ENCODE data around the gene MCAM. TPM values are rescaled to one million over a fixed set of nuclear protein-coding genes. Genes with fewer than 3 reads are reported as not detected.

Gene MCAM, protein sequence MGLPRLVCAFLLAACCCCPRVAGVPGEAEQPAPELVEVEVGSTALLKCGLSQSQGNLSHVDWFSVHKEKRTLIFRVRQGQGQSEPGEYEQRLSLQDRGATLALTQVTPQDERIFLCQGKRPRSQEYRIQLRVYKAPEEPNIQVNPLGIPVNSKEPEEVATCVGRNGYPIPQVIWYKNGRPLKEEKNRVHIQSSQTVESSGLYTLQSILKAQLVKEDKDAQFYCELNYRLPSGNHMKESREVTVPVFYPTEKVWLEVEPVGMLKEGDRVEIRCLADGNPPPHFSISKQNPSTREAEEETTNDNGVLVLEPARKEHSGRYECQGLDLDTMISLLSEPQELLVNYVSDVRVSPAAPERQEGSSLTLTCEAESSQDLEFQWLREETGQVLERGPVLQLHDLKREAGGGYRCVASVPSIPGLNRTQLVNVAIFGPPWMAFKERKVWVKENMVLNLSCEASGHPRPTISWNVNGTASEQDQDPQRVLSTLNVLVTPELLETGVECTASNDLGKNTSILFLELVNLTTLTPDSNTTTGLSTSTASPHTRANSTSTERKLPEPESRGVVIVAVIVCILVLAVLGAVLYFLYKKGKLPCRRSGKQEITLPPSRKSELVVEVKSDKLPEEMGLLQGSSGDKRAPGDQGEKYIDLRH
- total RNA-seq, result 108 and 256 TPM in 2 replicates

DNA sequence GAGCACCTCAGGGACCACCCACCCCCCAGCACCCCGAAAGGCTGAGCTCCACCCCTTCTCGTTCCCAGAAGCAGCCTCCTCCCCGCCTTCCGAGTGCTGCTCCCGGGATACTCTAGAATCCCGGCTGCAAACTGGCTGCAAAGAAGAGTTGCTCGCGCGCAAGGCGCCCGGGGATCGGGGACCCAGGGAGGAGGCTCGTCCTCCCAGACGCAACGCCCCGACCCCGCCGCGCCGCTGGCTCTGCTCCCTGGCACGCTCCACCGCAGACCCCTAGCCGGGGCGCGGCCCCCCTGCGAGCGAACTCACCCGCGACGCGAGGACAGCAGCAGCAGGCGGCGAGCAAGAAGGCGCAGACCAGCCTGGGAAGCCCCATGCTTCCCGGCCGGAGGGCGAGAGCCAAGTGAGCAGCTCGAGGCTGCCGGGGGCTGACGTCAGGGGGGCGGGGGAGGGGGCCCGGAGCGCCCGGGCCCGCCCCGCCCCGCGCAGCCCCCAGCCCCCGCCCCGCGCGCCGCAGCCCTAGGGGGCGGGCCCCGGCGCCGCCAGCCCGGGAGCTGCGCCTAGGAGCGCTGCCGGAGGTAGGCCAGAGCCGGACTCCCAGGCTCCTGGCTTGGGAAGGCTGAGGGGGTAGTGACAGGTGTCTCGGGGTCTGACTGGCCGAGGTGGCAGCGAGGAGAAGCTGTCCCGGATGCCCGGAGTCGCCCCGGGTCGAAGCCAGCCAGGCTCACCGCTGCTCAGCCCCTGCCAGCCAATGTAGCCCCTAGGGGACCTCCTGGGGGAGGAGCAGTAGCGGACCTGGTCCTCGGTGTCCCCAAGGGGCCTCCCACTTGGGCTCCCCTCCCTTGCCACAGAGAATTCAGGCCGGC, at the start of gene MCAM:
TSS of gene MCAM (minus strand) at position 402 of the 863 bp plus-strand sequence. CDS start at position 373, 29 bp downstream.

DNA sequence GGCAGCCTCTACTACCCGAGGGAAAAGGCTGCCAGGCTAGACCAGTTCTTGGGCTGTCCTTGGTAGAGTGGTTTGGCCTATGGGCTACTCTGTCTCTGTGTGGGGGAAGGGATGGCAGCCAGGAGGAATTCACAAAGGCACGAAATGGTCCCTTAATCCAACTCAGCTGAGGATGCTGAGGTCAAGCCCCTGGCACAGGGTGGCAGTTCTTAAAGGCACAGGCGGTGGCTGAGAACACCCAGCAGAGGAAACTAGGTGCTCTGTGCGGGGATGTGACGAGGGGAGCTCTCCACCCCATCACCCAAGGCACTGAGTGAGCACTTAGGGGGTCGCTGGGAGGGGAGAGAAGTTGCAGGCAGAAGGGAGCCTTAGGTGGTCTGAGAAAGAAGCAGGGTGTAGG, 29.7 kb upstream of the MCAM start, which contains the start of gene MFRP:
TSS of gene MFRP (minus strand) at position 101 of the 400 bp plus-strand sequence. CDS start 192 bp downstream, outside the sequence.

DNA sequence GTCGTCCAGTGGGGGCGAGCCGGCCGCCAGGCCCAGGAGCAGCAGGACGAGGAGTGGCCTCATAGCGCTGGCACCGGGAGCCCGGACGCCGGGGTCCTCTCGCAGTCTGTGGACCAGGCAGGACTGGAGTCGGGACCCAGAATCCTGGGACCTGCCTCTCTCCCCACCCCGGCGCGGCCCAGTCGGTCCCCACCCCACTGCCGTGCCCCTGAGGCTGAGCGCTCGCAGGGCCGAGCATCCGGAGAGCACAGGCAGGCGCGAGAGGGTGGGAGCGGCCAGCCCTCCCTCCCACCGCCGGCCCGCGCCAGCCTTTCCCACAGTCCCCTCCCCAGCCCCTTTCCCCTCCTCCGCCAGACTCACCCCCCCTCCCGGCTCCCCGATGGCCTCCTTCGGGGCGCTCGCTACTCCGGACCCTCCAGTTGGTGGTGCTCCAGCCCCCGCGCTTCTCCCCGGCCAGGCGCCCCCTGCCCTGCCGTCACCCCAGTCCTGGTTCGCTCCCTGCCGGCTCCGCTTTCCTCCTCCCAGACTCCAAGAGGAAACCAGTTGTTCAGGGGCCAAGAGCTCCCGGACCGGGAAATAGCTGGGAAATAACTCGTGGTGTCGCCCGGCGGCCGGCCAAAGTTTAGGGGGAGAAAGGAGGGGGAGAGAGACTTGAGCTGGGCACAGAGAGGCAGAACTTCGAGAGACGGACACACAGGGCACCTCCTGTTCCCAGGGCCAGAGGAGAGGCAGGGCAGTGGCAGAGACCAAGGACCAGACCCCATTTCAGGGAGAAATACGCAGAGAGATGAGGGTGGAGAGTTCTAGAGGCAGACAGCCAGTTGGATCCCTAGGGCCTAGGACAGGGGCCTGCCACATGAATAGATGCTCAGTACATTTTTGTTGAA, 23.6 kb upstream of the MCAM start, which contains the start of gene C1QTNF5:
TSS of gene C1QTNF5 (minus strand) at position 549 of the 887 bp plus-strand sequence. CDS start at position 63, 486 bp downstream.

DNA sequence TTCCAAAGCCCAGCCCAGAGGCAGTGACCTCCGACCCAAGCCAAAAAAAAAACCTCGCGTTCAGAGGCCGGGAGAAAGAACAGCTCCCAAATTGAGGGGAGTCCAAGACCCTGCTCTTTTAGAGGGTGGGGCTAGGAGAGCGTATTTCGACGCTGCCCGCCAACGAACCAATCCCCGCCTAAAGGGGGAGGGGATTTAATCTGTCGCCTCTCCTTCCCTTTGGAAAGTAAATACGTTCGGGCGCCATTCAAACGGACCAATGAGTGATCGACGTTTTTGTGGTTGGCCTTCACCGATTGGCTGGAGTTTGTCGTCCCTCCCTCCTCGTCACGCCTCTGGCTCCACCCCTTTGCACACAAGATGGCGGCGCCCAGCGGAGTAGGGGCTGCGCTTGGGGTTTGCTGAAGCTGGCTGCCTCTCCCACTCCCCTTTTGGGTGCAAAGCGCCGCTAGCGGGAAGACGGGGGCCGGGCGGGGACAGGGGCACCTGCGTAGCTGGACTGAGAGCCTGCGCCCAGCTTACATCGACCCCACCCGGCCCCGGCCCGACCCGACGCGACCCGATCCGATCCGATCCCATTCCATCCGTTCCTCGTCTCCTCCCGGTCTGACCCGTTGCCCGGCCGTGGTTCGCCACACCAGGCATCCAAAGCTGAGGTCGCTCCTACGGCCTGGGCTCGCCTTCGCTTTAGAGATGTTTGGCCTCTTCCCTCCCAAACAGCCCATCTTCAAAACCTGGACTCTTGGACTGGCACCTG, 17.4 kb upstream of the MCAM start, which contains the start of gene RNF26:
TSS of gene RNF26 (plus strand) at position 354 of the 757 bp plus-strand sequence. CDS start 596 bp downstream, outside the sequence.

Other genes starting within 250 kb of the MCAM start
- gene VPS11, start 249.3 kb downstream of the MCAM start, total RNA-seq, result 21.5 and 23.5 TPM in 2 replicates
- 16.0 and 16.9 TPM in 2 replicates for gene HMBS, start 232.2 kb downstream of the MCAM start, total RNA-seq
- gene DPAGT1, start 215.3 kb downstream of the MCAM start, total RNA-seq, result 16.0 and 34.1 TPM in 2 replicates
- gene C2CD2L, start 209.8 kb downstream of the MCAM start, total RNA-seq, result 5.0 and 5.5 TPM in 2 replicates
- gene HINFP, start 195.6 kb downstream of the MCAM start, total RNA-seq, result 13.7 and 16.1 TPM in 2 replicates
- under 0.01 and 0.32 TPM in 2 replicates for gene ABCG4, start 168.1 kb downstream of the MCAM start, total RNA-seq
- 12.9 and 14.0 TPM in 2 replicates for gene NLRX1, start 148.4 kb downstream of the MCAM start, total RNA-seq
- not detected in 2 replicates for gene NHERF4, start 131.7 kb downstream of the MCAM start, total RNA-seq
- gene CBL, start 110.8 kb downstream of the MCAM start, total RNA-seq, result 12.2 and 25.3 TPM in 2 replicates
- gene RNF26, start 17.4 kb upstream of the MCAM start, total RNA-seq, result 5.6 and 13.2 TPM in 2 replicates
- gene C1QTNF5, start 23.8 kb upstream of the MCAM start, total RNA-seq, result 9.3 and 18.4 TPM in 2 replicates
- gene MFRP, start 29.6 kb upstream of the MCAM start, total RNA-seq, result not detected in 2 replicates
- gene USP2, start 64.6 kb upstream of the MCAM start, total RNA-seq, result 0.88 TPM in 1 of 2 replicates, not detected in the other
- gene THY1, start 106.0 kb upstream of the MCAM start, total RNA-seq, result 429 and 713 TPM in 2 replicates